Naive thymus-derived CD4-positive, alpha-beta T cell (primary cell): ENCODE data around the gene MPP2. TPM values are rescaled to one million over a fixed set of nuclear protein-coding genes. Genes with fewer than 3 reads are reported as not detected.

ENCODE experiments used
- ATAC-seq: fragments of 150-1000 bp; cut with Tn5 transposase; 2 replicates; pipeline ENCODE4 v1.10.0; 2021; ENCODE audit warnings: mild to moderate bottlenecking, moderate library complexity
- CTCF ChIA-PET: fragments of 350-600 bp; sonication (Branson Sonifier 250); formaldehyde crosslinking; loops from one replicate; lab custom pipeline; 2021; ENCODE audit warnings: antibody characterized with exemption; lab: Charles Lee
- POLR2A ChIA-PET: fragments of 350-600 bp; sonication (Branson Sonifier 250); formaldehyde crosslinking; loops from one replicate; lab custom pipeline; 2021; ENCODE audit warnings: antibody characterized with exemption, inconsistent platforms; lab: Charles Lee
- DNase-seq, 9 donors: peaks; one replicate each; pipeline versions ENCODE4 v3.0.0 to v3.0.0-alpha.2; 2020 to 2022; ENCODE audit warnings: mixed read lengths in 1 of 9
- H3K27ac ChIP-seq: one replicate; pipeline ENCODE4 v1.7.0; 2013; ENCODE audit warnings: mild to moderate bottlenecking, low read depth, low read length, moderate library complexity
- H3K27me3 ChIP-seq, 2 donors: one replicate each; pipeline ENCODE4 v1.7.0; 2013; ENCODE audit warnings: low read length in 2 of 2, mild to moderate bottlenecking in 2 of 2, moderate library complexity in 2 of 2; ENCODE audit not compliant: control insufficient read depth in 2 of 2, insufficient read depth in 2 of 2
- H3K36me3 ChIP-seq, 3 experiments: 1 replicate in 2 of 3; 2 replicates in 1 of 3; pipeline ENCODE4 v1.7.0; 2013; ENCODE audit warnings: low read length in 3 of 3, mild to moderate bottlenecking in 3 of 3, moderate library complexity in 1 of 3; ENCODE audit not compliant: insufficient read depth in 3 of 3, control insufficient read depth in 2 of 3
- H3K4me1 ChIP-seq, 2 donors: one replicate each; pipeline ENCODE4 v1.7.0; 2013; ENCODE audit warnings: low read length in 2 of 2, mild to moderate bottlenecking in 2 of 2, moderate library complexity in 1 of 2; ENCODE audit not compliant: control insufficient read depth in 2 of 2, insufficient read depth in 2 of 2
- H3K4me3 ChIP-seq: 2 replicates; pipeline ENCODE4 v1.7.0; 2013; ENCODE audit warnings: mild to moderate bottlenecking, low read length
- H3K9me3 ChIP-seq, 3 experiments: 1 replicate in 2 of 3; 2 replicates in 1 of 3; pipeline ENCODE4 v1.7.0; 2013; ENCODE audit warnings: low read length in 3 of 3; ENCODE audit not compliant: control insufficient read depth in 2 of 3
- H3K27ac Mint-ChIP-seq, 9 donors: one replicate each; pipeline ENCODE4 v1.8.0; 2020 to 2022; ENCODE audit warnings: mixed read lengths in 9 of 9, mild to moderate bottlenecking in 8 of 9, moderate library complexity in 5 of 9, inconsistent platforms in 2 of 9
- H3K27me3 Mint-ChIP-seq, 5 donors: one replicate each; pipeline ENCODE4 v1.8.0; 2021 to 2022; ENCODE audit warnings: mixed read lengths in 5 of 5, mild to moderate bottlenecking in 1 of 5
- H3K36me3 Mint-ChIP-seq, 5 donors: one replicate each; pipeline ENCODE4 v1.8.0; 2020 to 2022; ENCODE audit warnings: mixed read lengths in 5 of 5, mild to moderate bottlenecking in 3 of 5, inconsistent platforms in 1 of 5
- H3K4me1 Mint-ChIP-seq, 7 donors: one replicate each; pipeline ENCODE4 v1.8.0; 2020 to 2022; ENCODE audit warnings: mixed read lengths in 7 of 7, mild to moderate bottlenecking in 3 of 7, inconsistent platforms in 1 of 7
- H3K4me3 Mint-ChIP-seq, 10 donors: one replicate each; pipeline ENCODE4 v1.8.0; 2020 to 2022; ENCODE audit warnings: mild to moderate bottlenecking in 10 of 10, mixed read lengths in 10 of 10, moderate library complexity in 6 of 10, inconsistent platforms in 2 of 10
- H3K9me3 Mint-ChIP-seq, 11 donors: one replicate each; pipeline ENCODE4 v1.8.0; 2020 to 2022; ENCODE audit warnings: mixed read lengths in 11 of 11, mild to moderate bottlenecking in 4 of 11, inconsistent platforms in 1 of 11, moderate library complexity in 1 of 11
- intact Hi-C, 2 donors: fragments of 100-400 bp; cut with micrococcal nuclease; formaldehyde crosslinking; loops; one replicate each; pipeline ENCODE4 v1.15.1; 2023
- polyA plus RNA-seq, 2 donors: library from polyadenylated mRNA; unstranded; fragments of 300-500 nt; fragmentation: Illumina TruSeq; gene quantifications; one replicate each; pipeline ENCODE4 v1.2.3, GENCODE V29; 2021
- total RNA-seq, 6 experiments: library from RNA in 5 of 6; stranded (reverse) in 5 of 6; gene quantifications; 1 replicate in 5 of 6; 2 replicates in 1 of 6; pipeline ENCODE4 v1.2.3 and lab custom pipeline; 2021 to 2026

Gene MPP2
- total RNA-seq (1 to 10 TPM in 4 of 5 experiments, under 1 TPM in 1; 0.24 to 9.3 (median 3.7) TPM), polyA plus RNA-seq (1 to 10 TPM; 1.3 to 2.2 TPM), total RNA-seq (lab: John Stamatoyannopoulos, UW) (5.8 reads per million, percentile 26 among the genes with 10 or more reads in this experiment)

DNA sequence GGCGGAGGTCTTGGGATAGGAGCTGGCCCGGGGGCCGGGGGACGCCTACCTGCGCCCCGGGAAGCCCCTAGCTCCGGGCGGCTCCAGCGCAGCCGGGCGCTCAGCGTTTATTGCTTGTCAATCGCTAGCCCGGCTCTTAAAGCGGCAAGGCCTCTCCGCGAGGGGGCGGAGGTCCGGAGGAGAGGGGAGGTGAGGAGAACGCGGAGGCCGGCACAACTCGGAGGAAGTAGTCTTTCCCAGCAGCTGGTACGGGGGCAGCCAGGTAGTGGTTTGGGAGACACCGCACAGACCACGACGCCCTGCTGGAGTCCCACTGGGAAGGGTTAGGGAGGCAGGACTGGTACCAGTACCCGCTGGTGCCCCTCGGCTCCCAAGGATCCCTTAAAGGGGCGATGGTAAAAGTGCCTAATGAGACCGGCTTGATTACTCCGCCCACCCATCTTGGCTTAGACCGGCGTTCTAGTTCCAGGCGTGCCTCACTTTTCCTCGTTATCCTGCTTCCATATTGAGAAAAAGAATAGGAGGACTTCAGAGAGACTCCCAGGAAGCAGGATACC lies at the start of gene MPP2:
Gene MPP2 (minus strand): TSS at position 112 of the 557 bp plus-strand sequence. CDS start 3,076 bp downstream, outside the sequence.
- Histone ChIP-seq H3K4me1 (peaks cover 17 to 20% of the 10 kb centered on the region in 2 donors), H3K27ac (peak within 1 kb of the TSS; percentile 80), H3K36me3 (peaks cover 0 to 6% (median 0%) of the 10 kb centered on the region in 3 experiments), H3K9me3 (no peaks in the 10 kb centered on the region), H3K27me3 (peaks cover 0 to 4% of the 10 kb centered on the region in 2 donors), H3K4me3 (peak within 1 kb of the TSS; percentile 78)
- Mint-ChIP-seq H3K9me3 (no peaks in the 10 kb centered on the region), H3K36me3 (peaks cover 0 to 3% (median 0%) of the 10 kb centered on the region in 5 donors), H3K4me3 (peak within 1 kb of the TSS; percentile 70 to 95 (median 89)), H3K27me3 (peaks cover 0 to 63% (median 5%) of the 10 kb centered on the region in 5 donors), H3K4me1 (peaks cover 0 to 16% (median 12%) of the 10 kb centered on the region in 7 donors), H3K27ac (peak within 1 kb of the TSS in 8 of 9 donors; percentile 45 to 95 (median 89))
- DNase-seq (peak; percentile 28 to 76 (median 68)), ATAC-seq (peak; percentile 73)
- ChIA-PET POLR2A (interaction anchor here (0.5 to 2.9 kb wide), 12 partner anchors 9 to 1519 kb away, joined by 3 to 10 read pairs (median 3); partner anchors contain the start of genes TMEM101 and TMUB2), CTCF (interaction anchor here (0.8 to 4.0 kb wide), 7 partner anchors 10 to 134 kb away, joined by 3 to 21 read pairs (median 4); partner anchors contain the start of gene PPY)
- intact Hi-C loops = loop anchor here in 1 of 2 donors (1.0 to 2.0 kb wide), 2 partner anchors 10 to 215 kb away; partner anchors contain the start of gene HDAC5

- intact Hi-C loops = no loop called here
- Mint-ChIP-seq H3K9me3 (peaks cover 0 to 4% (median 0%) of the 10 kb centered on the region in 11 donors), H3K27me3 (peaks cover 28 to 41% (median 29%) of the 10 kb centered on the region in 5 donors), H3K4me1 (peaks cover 0 to 9% (median 0%) of the 10 kb centered on the region in 7 donors), H3K27ac (no peak overlapping the region), H3K4me3 (no peak overlapping the region), H3K36me3 (no peaks in the 10 kb centered on the region)
- no peaks in the 10 kb centered on the region for H3K36me3 ChIP-seq
- no peak for ATAC-seq
- no peaks in the 10 kb centered on the region for H3K9me3 ChIP-seq
- H3K27me3 ChIP-seq = peaks cover 0 to 8% of the 10 kb centered on the region in 2 donors
- CTCF ChIA-PET = interaction anchor here (0.7 to 1.6 kb wide), 2 partner anchors 11 to 13 kb away, joined by 3 to 4 read pairs; no protein-coding TSS in a partner anchor
- POLR2A ChIA-PET = no interaction called here
- H3K4me3 ChIP-seq = no peak overlapping the region
- H3K27ac ChIP-seq = no peak overlapping the region
- no peaks in the 10 kb centered on the region for H3K4me1 ChIP-seq
- DNase-seq = no peak
These were observed 48.9 kb upstream of the MPP2 start for GRCh38 chr17:43956222-43956621.

DNA sequence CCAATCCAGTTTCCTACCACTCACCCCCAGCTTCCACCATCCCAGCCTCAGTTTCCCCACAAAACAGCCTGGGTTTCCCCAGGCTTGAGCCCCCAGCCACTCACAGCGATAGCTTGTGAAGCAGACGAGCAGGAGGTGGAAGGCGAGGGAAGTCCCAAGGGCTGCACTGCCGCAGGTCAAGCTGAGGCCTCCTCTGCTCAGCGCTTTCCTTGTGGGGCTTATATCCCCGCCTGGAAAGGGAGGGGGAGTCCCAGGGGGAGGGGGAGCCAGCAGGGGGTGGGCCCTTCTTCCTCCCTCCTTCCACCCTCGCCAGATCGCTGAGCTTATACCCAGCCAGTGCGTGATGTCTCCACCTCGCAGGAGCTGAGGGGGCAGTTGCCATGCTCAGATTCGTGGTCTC lies 46.4 kb upstream of the MPP2 start, which contains the start of gene PYY:
Gene PYY (minus strand): TSS at position 195 of the 400 bp plus-strand sequence. CDS start 457 bp downstream, outside the sequence.
- ChIA-PET POLR2A (no interaction called here), CTCF (no interaction called here)
- H3K9me3 ChIP-seq = no peaks in the 10 kb centered on the region
- H3K27ac Mint-ChIP-seq = no peak within 1 kb of the TSS
- ATAC-seq (no peak), DNase-seq (no peak)
- H3K27me3 ChIP-seq = peaks cover 0 to 8% of the 10 kb centered on the region in 2 donors
- H3K4me1 Mint-ChIP-seq = peaks cover 0 to 9% (median 0%) of the 10 kb centered on the region in 7 donors
- H3K27ac ChIP-seq = no peak within 1 kb of the TSS
- no peaks in the 10 kb centered on the region for H3K4me1 ChIP-seq
- H3K36me3 Mint-ChIP-seq = no peaks in the 10 kb centered on the region
- H3K27me3 Mint-ChIP-seq = peaks cover 43 to 62% (median 44%) of the 10 kb centered on the region in 5 donors
- H3K9me3 Mint-ChIP-seq = peaks cover 0 to 4% (median 0%) of the 10 kb centered on the region in 11 donors
- intact Hi-C loops = no loop called here
- peak within 1 kb of the TSS in 3 of 10 donors; percentile 7 to 72 (median 46) for H3K4me3 Mint-ChIP-seq
- H3K36me3 ChIP-seq = no peaks in the 10 kb centered on the region
- H3K4me3 ChIP-seq = no peak within 1 kb of the TSS

DNA sequence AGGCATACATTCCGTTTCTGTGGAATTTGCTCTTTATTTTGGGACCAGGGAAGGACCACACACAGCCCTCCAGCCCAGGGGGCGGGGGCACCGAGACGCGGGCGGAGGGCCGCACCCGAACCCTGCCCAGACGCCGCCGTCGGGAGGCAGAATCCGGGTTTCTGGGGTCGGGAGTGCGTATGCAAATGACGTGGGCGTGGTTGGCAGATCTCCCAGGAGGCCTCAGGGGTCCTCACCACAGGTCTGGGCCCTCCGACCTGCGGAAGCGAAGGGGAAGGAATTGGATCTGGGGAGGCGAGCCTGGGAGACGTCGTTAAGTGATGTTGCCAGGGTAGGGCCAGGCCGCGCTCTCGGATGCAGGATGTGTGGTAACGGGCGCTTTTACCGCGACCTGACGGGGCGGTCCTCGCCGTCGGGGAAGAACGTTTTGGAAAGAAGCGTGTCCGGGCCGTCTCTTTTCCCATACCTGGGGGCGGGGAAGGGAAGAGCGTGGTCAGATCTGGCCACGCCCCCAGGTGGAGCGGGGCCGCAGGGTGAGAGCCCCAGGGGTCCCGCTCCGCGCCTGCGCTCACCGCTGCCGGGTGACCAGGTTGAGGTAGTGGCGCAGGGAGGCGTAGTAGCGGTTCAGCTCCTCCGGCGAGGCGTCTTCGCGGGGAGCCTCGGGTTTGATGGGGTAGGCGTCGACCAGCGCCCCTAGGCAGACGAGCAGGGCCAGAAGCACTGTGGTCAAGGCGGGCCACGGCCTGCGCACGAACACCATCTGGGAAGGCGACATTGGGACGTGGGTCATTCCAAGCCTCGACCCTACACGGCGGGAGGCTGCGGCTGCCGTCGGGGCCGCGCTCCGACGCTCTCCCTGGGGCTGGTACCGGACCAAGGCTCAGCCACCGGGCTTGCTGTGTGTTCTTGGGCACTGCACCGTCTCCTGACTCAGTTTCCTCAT lies 45.7 kb upstream of the MPP2 start:
- no peaks in the 10 kb centered on the region for H3K4me1 ChIP-seq
- no peak overlapping the region for H3K4me3 ChIP-seq
- ATAC-seq (no peak), DNase-seq (no peak)
- ChIA-PET CTCF (no interaction called here), POLR2A (no interaction called here)
- peaks cover 43 to 62% (median 44%) of the 10 kb centered on the region in 5 donors for H3K27me3 Mint-ChIP-seq
- intact Hi-C loops = no loop called here
- H3K4me1 Mint-ChIP-seq = peaks cover 0 to 9% (median 0%) of the 10 kb centered on the region in 7 donors
- H3K9me3 Mint-ChIP-seq = peaks cover 0 to 4% (median 0%) of the 10 kb centered on the region in 11 donors
- H3K36me3 ChIP-seq = no peaks in the 10 kb centered on the region
- no peak overlapping the region for H3K27ac ChIP-seq
- peaks cover 0 to 8% of the 10 kb centered on the region in 2 donors for H3K27me3 ChIP-seq
- peak overlapping the region in 3 of 10 donors; percentile 7 to 72 (median 46) for H3K4me3 Mint-ChIP-seq
- no peaks in the 10 kb centered on the region for H3K9me3 ChIP-seq
- H3K36me3 Mint-ChIP-seq = no peaks in the 10 kb centered on the region
- no peak overlapping the region for H3K27ac Mint-ChIP-seq

DNA sequence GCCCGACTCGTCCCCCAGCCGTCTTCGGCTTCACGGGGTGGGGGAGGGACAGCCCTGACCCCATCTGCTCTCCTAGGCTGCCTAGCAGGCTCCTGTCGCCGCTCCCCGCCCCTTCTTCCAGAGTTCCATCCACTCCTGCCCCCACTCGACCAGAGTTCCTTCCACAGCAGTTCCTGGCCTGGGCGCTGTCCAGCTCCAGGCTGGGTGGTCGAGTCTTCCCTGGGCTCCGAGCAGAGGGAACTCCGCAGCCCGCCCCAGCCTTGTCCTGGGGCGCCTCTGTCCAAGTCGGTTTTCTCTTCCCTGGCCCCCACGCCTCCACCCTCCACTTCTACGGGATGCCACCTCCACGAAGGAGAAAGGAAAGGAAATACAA lies 45.0 kb upstream of the MPP2 start:
- Histone ChIP-seq H3K9me3 (no peaks in the 10 kb centered on the region), H3K4me1 (no peaks in the 10 kb centered on the region), H3K27ac (no peak overlapping the region), H3K36me3 (no peaks in the 10 kb centered on the region), H3K27me3 (peaks cover 0 to 8% of the 10 kb centered on the region in 2 donors), H3K4me3 (no peak overlapping the region)
- intact Hi-C loops = no loop called here
- peaks cover 44 to 61% (median 47%) of the 10 kb centered on the region in 5 donors for H3K27me3 Mint-ChIP-seq
- ATAC-seq (no peak), DNase-seq (no peak)
- H3K36me3 Mint-ChIP-seq = no peaks in the 10 kb centered on the region
- H3K4me3 Mint-ChIP-seq = peak overlapping the region in 2 of 10 donors; percentile 7 to 20
- POLR2A ChIA-PET = no interaction called here
- H3K27ac Mint-ChIP-seq = no peak overlapping the region
- H3K4me1 Mint-ChIP-seq = peaks cover 0 to 12% (median 0%) of the 10 kb centered on the region in 7 donors
- CTCF ChIA-PET = no interaction called here
- peaks cover 0 to 4% (median 0%) of the 10 kb centered on the region in 11 donors for H3K9me3 Mint-ChIP-seq

DNA sequence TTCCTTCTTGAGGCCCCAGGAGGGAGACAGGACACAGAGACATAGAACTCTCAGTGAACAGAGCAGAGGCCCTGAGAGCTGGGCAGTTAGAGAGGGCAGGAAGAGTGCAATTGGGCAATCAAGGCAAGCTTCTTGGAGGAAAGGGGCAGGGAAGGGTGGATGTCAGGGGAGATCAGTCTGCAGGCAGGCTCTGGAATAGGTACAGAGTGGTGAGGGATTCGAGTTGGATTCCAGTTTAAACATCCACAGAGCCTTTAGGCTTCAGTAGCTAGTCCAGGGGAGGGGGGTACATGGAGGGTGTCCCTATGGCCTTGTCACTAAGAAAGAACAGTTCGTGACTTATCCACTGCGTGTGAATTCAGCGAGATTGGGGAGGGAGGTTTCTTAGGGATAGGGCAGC lies 44.4 kb upstream of the MPP2 start:
- ATAC-seq (no peak), DNase-seq (no peak)
- H3K36me3 ChIP-seq = no peaks in the 10 kb centered on the region
- POLR2A ChIA-PET = no interaction called here
- no peaks in the 10 kb centered on the region for H3K9me3 ChIP-seq
- Mint-ChIP-seq H3K4me3 (peak overlapping the region in 2 of 10 donors; percentile 0 to 9), H3K4me1 (peaks cover 0 to 12% (median 0%) of the 10 kb centered on the region in 7 donors), H3K9me3 (peaks cover 0 to 4% (median 0%) of the 10 kb centered on the region in 11 donors), H3K27ac (no peak overlapping the region), H3K36me3 (no peaks in the 10 kb centered on the region), H3K27me3 (peaks cover 44 to 61% (median 47%) of the 10 kb centered on the region in 5 donors)
- H3K27me3 ChIP-seq = peaks cover 0 to 8% of the 10 kb centered on the region in 2 donors
- intact Hi-C loops = no loop called here
- H3K4me1 ChIP-seq = no peaks in the 10 kb centered on the region
- CTCF ChIA-PET = no interaction called here
- H3K27ac ChIP-seq = no peak overlapping the region
- H3K4me3 ChIP-seq = no peak overlapping the region
